HG02943 (cell line): Measurements from ENCODE around the gene PGAM2.

Source experiments
- ATAC-seq: cut with Tn5 transposase; IDR thresholded peaks from one replicate; pipeline ENCODE4 v1.9.1; 2021; ENCODE audit warnings: mild to moderate bottlenecking, low read depth, moderate library complexity; ENCODE audit not compliant: unreplicated experiment

The PGAM2 gene

DNA sequence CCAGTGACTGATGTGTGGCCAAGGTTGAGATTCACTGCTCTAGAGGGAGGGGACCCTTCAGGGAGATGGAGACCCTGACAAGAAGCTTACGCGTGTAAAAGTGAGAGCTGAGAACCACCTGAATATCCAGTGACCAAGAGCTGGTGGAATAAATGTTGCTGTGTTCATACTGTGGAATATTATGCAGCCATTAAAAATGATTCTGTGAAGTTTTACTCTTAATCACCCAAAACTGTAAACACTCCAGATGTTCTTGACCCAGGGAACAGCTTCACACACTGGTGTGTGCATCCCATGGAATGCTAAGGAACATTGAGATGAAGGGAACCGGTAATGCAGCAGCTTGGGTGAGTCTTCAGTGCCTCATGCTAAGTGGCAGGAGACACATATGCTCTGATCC is 21.3 kb upstream of the PGAM2 start:
- ATAC-seq = no peak

DNA sequence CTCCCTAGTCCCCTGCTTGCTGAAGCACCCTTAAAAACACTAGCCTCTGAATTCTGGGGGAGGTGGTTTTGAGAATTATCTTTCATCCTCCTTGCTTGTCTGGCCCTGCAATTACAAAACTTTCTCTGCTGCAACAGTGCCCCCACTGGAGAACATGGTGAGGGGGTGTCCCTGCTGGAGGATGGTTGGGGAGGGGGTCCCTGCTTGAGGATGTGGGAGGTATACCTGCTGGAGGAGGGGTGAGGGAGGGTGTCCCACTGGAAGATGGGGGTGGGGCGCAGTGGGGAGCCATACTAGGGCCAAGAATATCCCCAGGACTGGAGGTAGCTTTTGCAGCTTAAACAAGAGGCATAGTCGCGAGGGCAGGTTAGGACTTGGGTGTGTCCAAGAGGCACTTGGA is 20.2 kb upstream of the PGAM2 start:
- ATAC-seq = no peak

GRCh38 chr7:44084701-44085100 is 19.3 kb upstream of the PGAM2 start:
- no peak for ATAC-seq

GRCh38 chr7:44083796-44084195 is 18.4 kb upstream of the PGAM2 start:
- ATAC-seq = no peak

- peak; percentile 85 for ATAC-seq
Measured at GRCh38 chr7:44082541-44083207, 17.3 kb upstream of the PGAM2 start.

DNA sequence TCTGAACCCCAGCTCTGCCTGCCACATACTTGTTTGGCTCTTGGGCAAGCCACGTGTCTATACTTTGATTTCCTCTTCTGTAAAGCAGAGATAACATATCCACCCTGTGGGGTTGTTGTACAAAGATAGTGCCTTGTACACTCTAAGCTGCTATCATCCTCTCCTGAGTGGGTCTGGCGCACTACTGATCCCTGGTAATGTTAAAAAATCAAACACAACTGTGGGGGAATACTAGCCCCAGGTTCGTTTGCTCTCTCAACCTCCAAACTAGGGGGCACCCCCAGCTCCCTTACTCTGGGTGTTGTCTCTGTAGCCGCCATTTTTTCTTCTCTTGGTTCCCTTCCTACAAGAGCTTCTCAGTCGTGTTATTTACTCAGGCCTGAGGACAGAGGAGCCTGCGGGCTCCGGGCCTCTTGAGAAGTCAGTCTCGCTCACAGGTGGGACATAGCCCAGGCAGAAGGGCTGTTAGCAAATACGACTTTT is 15.9 kb upstream of the PGAM2 start:
- ATAC-seq = no peak

- no peak for ATAC-seq
Measured at GRCh38 chr7:44080686-44081265, 15.4 kb upstream of the PGAM2 start.

- ATAC-seq = no peak
Measured at GRCh38 chr7:44080118-44080517, 14.8 kb upstream of the PGAM2 start.

- no peak for ATAC-seq
Measured at GRCh38 chr7:44079331-44080021, 14.1 kb upstream of the PGAM2 start.

- no peak for ATAC-seq
Measured at GRCh38 chr7:44078521-44078920, 13.2 kb upstream of the PGAM2 start.

- no peak for ATAC-seq
Measured at GRCh38 chr7:44077681-44078091, 12.3 kb upstream of the PGAM2 start.

- ATAC-seq = no peak
Measured at GRCh38 chr7:44077061-44077460, 11.7 kb upstream of the PGAM2 start.

DNA sequence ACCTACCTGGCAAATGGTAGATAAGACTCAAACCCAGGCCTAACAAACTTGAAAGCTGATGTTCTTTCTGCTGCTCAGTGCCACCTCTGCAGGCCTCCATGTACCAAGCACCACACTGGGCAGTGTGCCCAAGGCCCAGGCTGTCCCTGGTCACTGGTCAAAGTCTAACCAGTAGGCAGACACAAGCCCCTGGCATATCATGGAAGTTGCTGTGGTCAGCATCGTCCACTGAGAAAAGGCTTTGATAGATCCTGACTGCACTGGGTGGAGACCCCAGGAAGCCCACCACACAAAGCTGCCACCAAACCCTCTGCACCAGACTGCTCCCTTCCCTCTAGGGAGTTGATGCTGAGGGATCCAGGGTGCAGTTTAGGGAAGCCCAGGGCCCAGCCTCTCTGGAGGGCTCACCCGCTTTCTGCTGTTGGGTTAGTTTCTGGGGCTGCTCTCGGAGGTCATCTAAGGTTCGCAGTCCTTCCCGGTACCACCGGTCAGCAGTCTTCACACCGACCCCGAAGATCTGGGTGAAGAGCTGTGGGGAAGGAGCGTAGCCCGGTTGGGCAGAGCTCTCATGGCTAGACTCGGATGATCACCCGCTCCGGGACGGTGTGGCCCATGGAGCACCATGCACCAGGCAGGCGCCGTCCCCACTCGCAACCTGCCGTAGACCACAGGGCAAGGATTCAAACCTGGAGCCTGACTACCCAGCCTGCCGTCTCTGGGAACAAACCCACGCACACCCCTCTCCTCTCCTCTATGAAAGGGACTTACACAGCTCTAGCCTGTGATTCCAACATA is 10.9 kb upstream of the PGAM2 start:
- ATAC-seq = no peak

DNA sequence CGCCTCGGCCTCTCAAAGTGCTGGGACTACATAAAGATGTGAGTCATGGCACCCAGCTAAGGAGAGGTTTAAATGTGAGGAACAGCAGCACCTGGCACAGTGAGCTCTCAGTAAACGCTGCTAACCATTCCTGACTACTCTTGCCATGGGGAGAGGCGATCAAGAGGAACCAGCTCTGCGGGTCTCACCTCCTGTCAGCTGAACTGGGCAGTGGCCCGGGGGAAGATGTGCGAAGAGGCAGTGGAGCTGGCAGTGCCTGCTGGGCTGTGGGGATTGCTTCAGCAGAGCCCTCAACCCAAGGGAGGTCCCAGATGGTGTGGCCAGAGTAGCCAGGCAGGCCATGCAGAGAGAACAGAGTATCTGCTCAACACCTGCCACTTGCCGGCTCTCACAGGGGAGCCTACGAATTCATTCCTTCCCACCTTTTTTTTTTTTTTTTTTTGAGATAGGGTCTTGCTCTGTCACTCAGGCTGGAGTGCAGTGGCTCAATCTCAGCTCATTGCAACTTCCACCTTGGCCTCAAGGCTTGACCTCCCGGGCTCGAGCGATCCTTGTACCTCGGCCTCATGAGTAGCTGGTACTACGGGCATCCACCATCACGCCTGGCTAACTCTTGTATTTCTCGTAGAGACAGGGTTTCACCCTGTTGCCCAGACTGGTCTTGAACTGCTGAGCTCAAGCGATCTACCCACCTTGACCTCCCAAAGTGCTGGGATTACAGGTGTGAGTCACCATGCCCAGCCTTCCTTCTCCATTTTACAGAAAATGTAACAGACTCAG is 10.1 kb upstream of the PGAM2 start:
- ATAC-seq = no peak

- no peak for ATAC-seq
Measured at GRCh38 chr7:44074349-44074695, 9.0 kb upstream of the PGAM2 start.

DNA sequence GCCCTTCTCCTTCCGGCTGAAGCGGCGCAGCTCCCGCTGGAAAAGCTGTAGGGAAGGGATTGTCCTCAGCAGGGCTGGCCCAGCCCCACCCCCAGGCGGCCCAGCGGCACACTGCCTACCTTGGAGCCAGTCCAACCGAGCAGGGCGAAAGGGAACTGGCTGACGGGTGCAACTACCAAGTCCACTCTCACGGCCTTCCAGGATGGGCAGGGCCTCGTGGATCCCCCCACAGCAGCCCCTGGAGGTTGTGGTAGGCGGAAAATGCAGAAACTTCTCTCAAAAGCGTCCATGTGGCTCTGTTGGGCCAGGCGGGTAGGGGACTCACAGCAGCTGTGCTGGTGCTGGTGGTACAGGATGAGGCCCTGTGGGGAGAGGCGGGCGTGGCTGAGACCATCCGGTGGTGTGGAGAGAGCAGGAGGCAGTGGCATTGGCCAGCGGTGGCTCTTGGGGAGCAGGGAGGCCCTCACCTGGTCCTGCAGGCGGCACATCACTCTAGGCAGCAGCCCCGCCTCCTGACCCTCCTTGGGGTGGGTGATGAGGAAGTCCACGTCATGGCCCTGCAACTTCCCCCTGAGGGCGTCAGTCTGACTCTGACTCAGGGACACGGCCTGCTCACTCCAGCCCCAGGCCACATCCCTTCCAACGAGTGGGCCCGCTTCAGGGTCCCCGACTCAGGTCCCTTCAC is 8.4 kb upstream of the PGAM2 start:
- no peak for ATAC-seq

- ATAC-seq = no peak
Measured at GRCh38 chr7:44072364-44073231, 7.2 kb upstream of the PGAM2 start.

GRCh38 chr7:44071726-44072363 is 6.5 kb upstream of the PGAM2 start:
- ATAC-seq = no peak
